Thymus (tissue), 11 donors: Measurements from ENCODE around the gene ANKDD1A. TPM values are rescaled to one million over a fixed set of nuclear protein-coding genes. Genes with fewer than 3 reads are reported as not detected.

Experiments used
- DNase-seq, 9 donors: peaks; one replicate each; pipeline ENCODE4 v3.0.0-alpha.2; 2013; ENCODE audit warnings: low spot score in 9 of 9, low read depth in 6 of 9, missing footprints in 1 of 9
- H3K27ac ChIP-seq, 2 donors: one replicate each; pipeline ENCODE4 v1.5.1; 2013; ENCODE audit warnings: control low read depth in 1 of 2, low read depth in 1 of 2, low read length in 1 of 2, mild to moderate bottlenecking in 1 of 2, moderate library complexity in 1 of 2
- H3K27me3 ChIP-seq, 2 donors: one replicate each; pipeline ENCODE4 v1.5.1; 2013; ENCODE audit warnings: low read length in 1 of 2; ENCODE audit not compliant: control insufficient read depth in 2 of 2, insufficient read depth in 1 of 2
- H3K36me3 ChIP-seq, 2 donors: one replicate each; pipeline ENCODE4 v1.5.1; 2013; ENCODE audit warnings: low read length in 1 of 2, mild to moderate bottlenecking in 1 of 2, moderate library complexity in 1 of 2; ENCODE audit not compliant: control insufficient read depth in 2 of 2, insufficient read depth in 2 of 2
- H3K4me1 ChIP-seq, 2 donors: one replicate each; pipeline ENCODE4 v1.5.1; 2013; ENCODE audit warnings: low read length in 2 of 2; ENCODE audit not compliant: control insufficient read depth in 2 of 2, insufficient read depth in 2 of 2
- H3K4me3 ChIP-seq, 2 donors: one replicate each; pipeline ENCODE4 v1.5.1; 2013; ENCODE audit warnings: low read length in 2 of 2, control low read depth in 1 of 2, mild to moderate bottlenecking in 1 of 2
- H3K9me3 ChIP-seq, 2 donors: one replicate each; pipeline ENCODE4 v1.5.1; 2013; ENCODE audit warnings: low read length in 1 of 2, mild to moderate bottlenecking in 1 of 2; ENCODE audit not compliant: control insufficient read depth in 2 of 2, insufficient read depth in 1 of 2
- WGBS: extraction: QIAGEN DNeasy Blood & Tissue Kit; methylation state at CpG from one replicate; pipeline ENCODE4 v1.1.7; 2013; 5-methylcytosine and 5-hydroxymethylcytosine counted together
- polyA plus RNA-seq: library from polyadenylated mRNA; stranded (reverse); fragments of 200-250 nt; gene quantifications from one replicate; pipeline ENCODE4 v1.2.3, GENCODE V29; 2013
- total RNA-seq: library from RNA; stranded (reverse); fragments of 120-200 nt; gene quantifications from one replicate; pipeline ENCODE4 v1.2.4, GENCODE V29; 2013
- donor health status: healthy.

Gene ANKDD1A
- total and polyA plus RNA-seq, 2 donors, result 1.2 to 3.6 TPM

DNA sequence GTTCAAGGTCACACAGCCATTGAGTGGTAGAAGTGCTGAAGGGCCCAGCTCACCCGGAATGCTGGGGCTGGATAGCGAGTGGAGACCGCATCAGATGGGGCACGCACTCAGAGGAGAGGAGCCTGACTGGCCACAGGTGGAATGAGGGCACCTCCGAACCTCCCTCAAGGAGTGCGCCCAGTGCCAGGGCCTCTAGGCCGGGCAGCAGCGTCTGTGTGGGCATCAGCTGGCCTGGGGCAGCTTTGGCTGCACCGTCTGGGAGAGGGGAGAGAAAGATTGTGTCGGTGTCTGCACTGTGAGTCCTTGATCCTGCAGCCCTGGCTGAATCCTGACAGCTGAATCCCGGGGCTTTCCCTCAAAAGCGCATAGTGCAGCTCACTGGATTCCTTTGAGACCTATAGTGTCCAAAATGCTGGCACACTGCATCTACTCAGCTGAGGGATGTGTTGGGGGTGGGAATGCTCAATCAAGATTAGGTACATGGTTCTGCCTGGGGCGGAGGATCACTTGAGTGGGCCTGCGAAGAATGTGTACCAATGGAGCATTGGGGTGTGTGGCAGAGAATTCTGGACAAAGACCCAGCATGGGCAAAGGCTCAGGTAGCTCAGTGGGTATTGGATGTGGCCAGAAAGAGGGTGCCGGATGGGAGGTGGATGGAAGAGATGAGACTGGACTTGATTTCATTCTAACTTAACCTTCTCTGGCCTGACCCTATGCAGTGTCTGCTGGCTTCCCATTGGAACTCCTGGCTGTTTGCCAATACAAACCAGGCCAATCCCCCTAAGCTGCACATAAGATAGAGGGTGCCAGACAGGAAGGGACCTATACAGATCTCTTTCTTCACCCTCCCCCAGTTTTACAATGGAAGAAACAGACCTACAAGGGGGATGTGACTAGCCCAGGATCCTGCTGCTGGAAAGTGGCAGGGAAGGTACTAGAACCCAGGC, 950 bp downstream of the ANKDD1A start:
- 97% methylated on average over 15 of the region's 15 CpGs for WGBS
- Histone ChIP-seq H3K4me1 (peaks cover 5 to 16% of the 10 kb centered on the region in 2 donors), H3K36me3 (no peaks in the 10 kb centered on the region), H3K9me3 (no peaks in the 10 kb centered on the region), H3K27ac (no peak overlapping the region), H3K4me3 (no peak overlapping the region), H3K27me3 (peaks cover 0 to 20% of the 10 kb centered on the region in 2 donors)
- DNase-seq, result no peak

DNA sequence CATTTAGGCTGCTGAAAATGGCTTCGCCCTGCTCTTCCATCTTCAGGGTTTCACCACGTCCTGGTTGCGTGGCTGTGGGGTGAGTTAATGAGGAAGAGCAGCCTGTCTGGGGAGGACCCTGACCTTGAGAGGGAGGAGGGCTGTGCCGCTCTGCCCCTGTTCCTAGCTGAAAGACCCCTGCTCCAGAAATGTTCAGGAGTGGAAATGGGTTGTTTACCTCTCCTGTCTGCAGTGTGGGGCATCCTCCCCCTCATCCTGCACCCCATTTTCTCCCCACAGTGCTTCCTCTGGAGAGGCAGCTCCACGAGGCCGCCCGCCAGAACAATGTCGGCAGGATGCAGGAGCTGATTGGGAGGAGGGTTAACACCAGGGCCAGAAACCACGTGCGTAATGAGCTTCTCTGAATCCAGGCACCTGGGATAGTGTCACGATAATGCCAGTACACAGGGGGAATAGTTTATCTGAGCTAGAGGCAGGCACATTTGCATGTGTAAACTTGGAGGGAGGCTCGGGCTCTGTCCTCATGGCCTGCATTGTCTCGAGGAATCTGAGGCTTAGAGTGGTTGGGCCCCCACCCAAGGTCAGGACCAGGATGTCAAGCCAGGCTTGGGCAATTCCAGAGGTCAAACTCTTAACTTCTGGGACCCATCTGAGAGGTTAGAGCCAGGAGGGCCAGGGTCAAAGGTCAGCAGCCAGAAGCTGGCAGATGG, 4.0 kb downstream of the ANKDD1A start:
- H3K4me3 ChIP-seq, result no peak overlapping the region
- 65% methylated on average over 13 of the region's 13 CpGs for WGBS

DNA sequence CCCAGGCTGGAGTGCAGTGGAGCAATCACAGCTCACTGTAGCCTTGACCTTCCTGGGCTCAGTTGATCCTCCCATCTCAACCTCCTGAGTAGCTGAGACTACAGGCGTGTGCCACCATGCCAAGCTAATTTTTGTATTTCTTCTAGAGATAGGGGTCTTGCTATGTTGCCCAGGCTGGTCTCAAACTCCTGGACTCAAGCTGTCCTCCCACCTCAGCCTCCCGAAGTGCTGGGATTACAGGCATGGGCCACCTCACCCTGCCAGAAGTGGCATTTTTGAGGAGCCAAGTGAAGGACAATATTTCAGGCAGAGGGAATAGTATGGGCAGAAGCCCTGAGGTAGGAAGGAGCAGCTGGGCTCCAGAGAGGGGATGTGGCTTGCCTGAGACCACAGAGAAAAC, 4.7 kb downstream of the ANKDD1A start:
- H3K9me3 ChIP-seq, result no peaks in the 10 kb centered on the region
- no peak for DNase-seq
- H3K4me1 ChIP-seq, result peaks cover 3 to 13% of the 10 kb centered on the region in 2 donors
- WGBS, result 99% methylated on average over 2 of the region's 2 CpGs
- no peak overlapping the region for H3K27ac ChIP-seq
- peaks cover 0 to 11% of the 10 kb centered on the region in 2 donors for H3K27me3 ChIP-seq
- no peaks in the 10 kb centered on the region for H3K36me3 ChIP-seq
- no peak overlapping the region for H3K4me3 ChIP-seq

More for the DNA sequence above, 4.0 kb downstream of the ANKDD1A start:
- H3K36me3 ChIP-seq, result no peaks in the 10 kb centered on the region
- no peak for DNase-seq
- peaks cover 5 to 16% of the 10 kb centered on the region in 2 donors for H3K4me1 ChIP-seq
- no peak overlapping the region for H3K27ac ChIP-seq
- no peaks in the 10 kb centered on the region for H3K9me3 ChIP-seq
- peaks cover 0 to 14% of the 10 kb centered on the region in 2 donors for H3K27me3 ChIP-seq

DNA sequence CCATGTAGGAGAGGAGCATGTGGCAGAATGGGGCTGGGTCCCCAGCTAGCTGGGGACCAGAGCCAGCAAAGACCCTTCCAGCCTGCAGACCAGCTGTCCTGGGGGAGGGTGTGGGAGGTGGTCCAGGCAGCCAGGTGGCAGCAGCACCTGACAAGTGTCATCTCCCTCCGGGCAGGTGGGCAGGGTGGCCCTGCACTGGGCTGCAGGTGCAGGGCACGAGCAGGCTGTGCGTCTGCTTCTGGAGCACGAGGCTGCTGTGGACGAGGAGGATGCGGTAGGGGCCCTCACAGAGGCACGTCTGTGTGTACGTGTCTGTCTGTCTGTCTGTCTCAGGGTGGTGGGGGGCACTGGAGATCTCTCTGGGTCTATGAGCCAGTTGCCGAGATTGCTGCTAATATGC, 5.5 kb downstream of the ANKDD1A start:
- H3K9me3 ChIP-seq, result no peaks in the 10 kb centered on the region
- H3K36me3 ChIP-seq, result no peaks in the 10 kb centered on the region
- H3K27ac ChIP-seq, result no peak overlapping the region
- H3K4me3 ChIP-seq, result no peak overlapping the region
- DNase-seq, result no peak
- H3K27me3 ChIP-seq, result peaks cover 0 to 3% of the 10 kb centered on the region in 2 donors
- WGBS, result 88% methylated on average over 9 of the region's 9 CpGs
- peaks cover 0 to 5% of the 10 kb centered on the region in 2 donors for H3K4me1 ChIP-seq

DNA sequence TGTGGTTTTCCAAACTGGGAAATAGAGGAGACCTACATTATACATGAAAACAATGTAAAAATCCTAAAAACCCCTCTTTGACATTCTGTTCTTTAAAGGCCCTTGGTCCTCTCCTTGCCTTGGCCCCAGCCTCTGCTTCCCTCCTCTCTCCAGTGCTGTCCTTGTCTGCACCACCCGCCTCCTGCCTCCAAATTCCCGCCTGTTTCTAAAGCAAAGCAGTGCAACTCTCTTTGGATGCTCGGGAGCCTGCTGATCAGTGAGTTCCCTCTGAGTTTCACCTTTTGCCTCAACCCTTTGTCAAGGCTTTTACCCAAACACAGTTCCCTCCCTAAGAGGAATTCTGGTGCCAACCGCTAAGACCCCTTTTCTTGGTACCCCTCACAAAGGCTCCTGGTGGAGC, 8.0 kb downstream of the ANKDD1A start:
- over 99% methylated on average over 4 of the region's 4 CpGs for WGBS
- DNase-seq, result no peak
- Histone ChIP-seq H3K27ac (no peak overlapping the region), H3K4me3 (no peak overlapping the region), H3K4me1 (peaks cover 0 to 4% of the 10 kb centered on the region in 2 donors), H3K27me3 (no peaks in the 10 kb centered on the region), H3K36me3 (no peaks in the 10 kb centered on the region), H3K9me3 (peaks cover 0 to 6% of the 10 kb centered on the region in 2 donors)

DNA sequence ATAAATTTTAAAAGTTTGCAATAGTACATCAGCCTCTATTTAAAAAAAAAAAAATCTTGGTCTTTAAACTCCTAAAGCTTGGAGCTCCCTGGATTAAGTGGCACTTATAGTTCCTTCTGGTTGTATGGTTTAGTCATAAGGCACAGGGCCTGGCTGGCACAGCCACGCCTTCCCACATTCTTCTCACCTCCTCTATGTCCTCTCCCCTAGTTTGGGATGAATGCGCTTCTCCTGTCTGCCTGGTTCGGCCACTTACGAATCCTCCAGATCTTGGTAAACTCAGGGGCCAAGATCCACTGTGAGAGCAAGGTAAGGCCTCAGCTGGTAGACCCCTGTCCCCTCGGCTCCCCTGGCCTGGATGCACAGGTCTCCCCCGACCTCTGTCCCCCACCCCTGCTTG, 10.0 kb downstream of the ANKDD1A start:
- Histone ChIP-seq H3K27ac (no peak overlapping the region), H3K36me3 (no peaks in the 10 kb centered on the region), H3K4me1 (peaks cover 0 to 1% of the 10 kb centered on the region in 2 donors), H3K27me3 (no peaks in the 10 kb centered on the region), H3K9me3 (peaks cover 0 to 6% of the 10 kb centered on the region in 2 donors), H3K4me3 (no peak overlapping the region)
- DNase-seq, result no peak
- 93% methylated on average over 6 of the region's 6 CpGs for WGBS

DNA sequence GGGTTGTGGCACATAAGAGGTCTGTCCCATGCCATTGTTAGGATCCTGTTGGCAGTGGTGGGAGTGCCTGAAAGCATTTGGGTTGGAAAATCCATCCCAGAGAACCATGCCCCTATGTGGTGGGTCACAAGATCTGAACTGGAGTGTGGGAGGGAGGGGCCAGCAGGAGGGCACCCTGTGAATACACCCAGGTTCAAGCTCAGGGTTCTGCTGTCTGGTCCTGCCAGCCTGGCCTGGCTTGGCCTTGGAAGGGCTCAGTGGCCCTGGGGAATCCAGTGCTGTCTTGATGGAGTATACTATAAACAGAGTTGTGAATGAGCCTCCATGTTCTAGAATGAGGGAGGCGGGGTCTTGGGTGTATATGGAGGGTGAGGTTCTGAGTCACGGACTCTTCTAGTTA, 11.8 kb downstream of the ANKDD1A start:
- DNase-seq, result no peak
- no peak overlapping the region for H3K27ac ChIP-seq
- peaks cover 0 to 7% of the 10 kb centered on the region in 2 donors for H3K4me1 ChIP-seq
- H3K9me3 ChIP-seq, result peaks cover 0 to 6% of the 10 kb centered on the region in 2 donors
- no peak overlapping the region for H3K4me3 ChIP-seq
- WGBS, result 99% methylated on average over 2 of the region's 2 CpGs
- H3K36me3 ChIP-seq, result no peaks in the 10 kb centered on the region
- no peaks in the 10 kb centered on the region for H3K27me3 ChIP-seq

DNA sequence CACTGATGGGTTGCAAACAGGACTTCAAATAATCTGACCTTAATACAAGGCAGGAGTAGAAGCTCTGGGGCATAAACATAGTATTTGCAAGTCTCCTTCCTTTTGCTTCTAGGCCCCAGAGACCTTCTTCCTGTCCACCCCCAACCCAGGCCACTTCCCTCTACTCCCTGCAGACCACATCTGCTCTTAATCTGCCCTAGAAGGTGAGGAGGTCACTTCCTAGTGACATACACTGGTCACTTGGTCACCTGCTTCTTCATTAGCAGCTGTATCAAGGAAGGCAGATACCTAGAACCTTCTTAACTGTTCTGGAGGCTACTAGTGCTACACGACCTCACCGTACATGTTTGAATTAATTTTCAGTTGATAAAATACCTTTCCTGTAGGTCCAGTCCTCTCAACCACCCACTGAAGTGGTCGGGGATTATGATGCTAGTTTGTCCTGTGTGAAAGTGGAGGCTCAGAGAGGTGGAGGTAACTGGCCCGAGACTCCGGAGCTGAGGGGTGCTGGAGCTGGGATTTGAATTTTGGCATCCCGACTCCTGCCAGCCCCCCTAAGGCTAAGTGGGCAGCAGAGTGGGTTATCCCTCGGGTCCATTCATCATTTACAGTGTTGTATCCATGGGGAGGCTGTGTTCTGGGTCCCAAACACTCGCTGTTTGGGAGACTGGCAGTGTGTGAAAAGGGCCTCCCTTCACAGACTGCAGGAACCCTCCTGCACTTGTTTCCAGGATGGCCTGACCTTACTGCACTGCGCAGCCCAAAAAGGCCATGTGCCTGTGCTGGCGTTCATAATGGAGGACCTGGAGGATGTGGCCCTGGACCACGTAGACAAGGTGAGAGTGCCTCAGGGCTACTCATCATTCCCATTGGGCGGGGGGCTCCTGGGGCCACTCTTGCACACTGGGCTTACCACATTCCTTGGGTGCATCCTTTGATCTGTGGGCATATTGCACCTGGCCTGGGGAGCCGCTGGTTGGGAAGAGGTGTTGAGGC, 13.9 kb downstream of the ANKDD1A start:
- Histone ChIP-seq H3K36me3 (no peaks in the 10 kb centered on the region), H3K9me3 (peaks cover 0 to 6% of the 10 kb centered on the region in 2 donors), H3K27me3 (no peaks in the 10 kb centered on the region), H3K27ac (no peak overlapping the region), H3K4me1 (peaks cover 0 to 15% of the 10 kb centered on the region in 2 donors), H3K4me3 (no peak overlapping the region)
- DNase-seq, result no peak
- WGBS, result 96% methylated on average over 13 of the region's 13 CpGs
